Erythroblast (primary cell): ENCODE measurements around the gene FHDC1.

ENCODE experiments used
- GATA1 ChIP-seq: IDR thresholded peaks from 2 replicates; pipeline ENCODE4 v1.6.1; 2011; ENCODE audit warnings: low read depth, mild to moderate bottlenecking, control low read depth, low read length, moderate library complexity
- POLR2A ChIP-seq: IDR thresholded peaks from 2 replicates; pipeline ENCODE4 v1.6.1; 2011; ENCODE audit warnings: mild to moderate bottlenecking, low read length

DNA sequence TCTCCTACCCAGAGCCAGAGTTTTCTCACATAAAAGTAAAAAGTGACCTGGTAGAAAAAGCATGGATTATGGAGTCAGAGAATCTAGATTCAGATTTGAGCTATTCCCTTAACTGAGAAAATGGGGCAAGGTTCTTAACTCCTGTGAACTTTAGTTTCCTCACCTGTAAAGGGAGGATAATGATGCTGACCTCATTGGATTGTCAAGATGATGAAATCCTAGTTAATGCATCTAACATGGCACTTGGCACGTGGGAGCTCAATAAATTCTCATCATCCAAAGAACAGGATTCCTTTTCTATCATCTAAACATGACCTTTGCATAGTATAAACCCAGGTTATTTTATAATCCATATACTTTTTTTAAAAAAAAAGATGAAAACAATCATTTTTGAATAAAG is 18.6 kb downstream of the FHDC1 start:
- TF ChIP-seq POLR2A = no peak
- no peak for TF ChIP-seq GATA1
